SU-DHL-6 (cell line): Measurements from ENCODE around the gene RGS7.

Source experiments
- H2AFZ ChIP-seq: fragments of 200-600 bp; sonication (generic); 2 replicates; pipeline ENCODE4 v1.6.1; 2014; ENCODE audit warnings: low read depth, mild to moderate bottlenecking, moderate library complexity, mixed read lengths, antibody characterized with exemption, low read length; ENCODE audit not compliant: severe bottlenecking
- H3F3A ChIP-seq: fragments of 200-600 bp; shearing (Covaris generic); 2 replicates; pipeline ENCODE4 v1.6.0; 2016; ENCODE audit warnings: antibody characterized with exemption, mild to moderate bottlenecking; ENCODE audit not compliant: insufficient read depth
- H3K27ac ChIP-seq: fragments of 200-600 bp; sonication (generic); 2 replicates; pipeline ENCODE4 v1.5.1; 2016; ENCODE audit warnings: low read depth, mild to moderate bottlenecking, low read length, moderate library complexity, mixed read lengths
- H3K27me3 ChIP-seq: fragments of 200-600 bp; sonication (generic), shearing (Covaris generic); 2 replicates; pipeline ENCODE4 v1.6.0; 2014; ENCODE audit warnings: mild to moderate bottlenecking, low read length
- H3K36me3 ChIP-seq: fragments of 200-600 bp; sonication (generic); 2 replicates; pipeline ENCODE4 v1.6.1; 2014; ENCODE audit warnings: mild to moderate bottlenecking, low read length, mixed read lengths
- H3K4me2 ChIP-seq: fragments of 300-600, 200-600 bp; shearing (Covaris generic), sonication (generic); 2 replicates; pipeline ENCODE4 v1.6.0; 2014; ENCODE audit warnings: low read length, low read depth, mild to moderate bottlenecking; ENCODE audit not compliant: poor library complexity, severe bottlenecking
- H3K4me3 ChIP-seq: fragments of 200-600 bp; sonication (generic); 2 replicates; pipeline ENCODE4 v1.5.1; 2014; ENCODE audit warnings: antibody characterized with exemption, low read length, mild to moderate bottlenecking, mixed read lengths; ENCODE audit not compliant: insufficient read depth, poor library complexity, severe bottlenecking
- H3K79me2 ChIP-seq: fragments of 200-600 bp; sonication (generic); 2 replicates; pipeline ENCODE4 v1.6.1; 2014; ENCODE audit warnings: mild to moderate bottlenecking, low read length, moderate library complexity; ENCODE audit not compliant: insufficient read depth
- H3K9ac ChIP-seq: fragments of 200-600 bp; sonication (generic); 2 replicates; pipeline ENCODE4 v1.7.0; 2014; ENCODE audit warnings: mild to moderate bottlenecking, low read length
- H3K9me2 ChIP-seq: fragments of 200-600 bp; sonication (generic); replicated peaks from 2 replicates; pipeline ENCODE4 v1.6.1; 2014; ENCODE audit warnings: low read length; ENCODE audit not compliant: insufficient read depth
- H3K9me3 ChIP-seq: fragments of 200-600 bp; sonication (generic); 2 replicates; pipeline ENCODE4 v1.6.1; 2014; ENCODE audit warnings: low read length, mixed read lengths; ENCODE audit not compliant: insufficient read depth
- H4K20me1 ChIP-seq: fragments of 200-600 bp; sonication (generic); 2 replicates; pipeline ENCODE4 v1.6.1; 2014; ENCODE audit warnings: low read depth, mild to moderate bottlenecking, antibody characterized with exemption, low read length, moderate library complexity, mixed read lengths
- EZH2phosphoT487 ChIP-seq: fragments of 200-600 bp; sonication (generic), shearing (Covaris generic); conservative IDR thresholded peaks from 2 replicates; pipeline ENCODE4 v1.6.1; 2018; ENCODE audit warnings: mild to moderate bottlenecking, antibody characterized with exemption, low read length, moderate library complexity, mixed read lengths
- TF ChIP-seq, protein P1 (sequence below): fragments of 200-600 bp; sonication (generic); IDR thresholded peaks from one replicate; pipeline ENCODE4 v1.5.1; 2017; ENCODE audit warnings: antibody characterized with exemption, mild to moderate bottlenecking, low read length, moderate library complexity; ENCODE audit not compliant: insufficient read depth, poor library complexity, severe bottlenecking

Gene RGS7

DNA sequence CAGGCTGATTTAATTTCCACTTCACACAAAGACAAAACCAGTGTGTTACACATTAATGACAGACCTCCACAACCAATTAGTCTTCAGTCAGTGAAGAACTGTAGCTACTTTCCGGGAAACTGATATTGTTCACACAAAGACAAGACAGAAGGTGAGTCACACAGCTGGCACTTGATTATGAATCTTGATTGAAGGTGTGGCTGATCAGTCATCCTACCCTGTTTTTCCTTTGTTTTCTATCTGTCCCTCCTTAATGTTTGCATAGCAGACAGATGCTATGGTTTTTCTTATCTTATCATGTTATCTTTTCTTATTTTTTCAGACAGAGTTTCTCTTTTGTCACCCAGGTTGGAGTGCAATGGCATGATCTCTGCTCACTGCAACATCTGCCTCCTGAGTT lies 560.0 kb downstream of the RGS7 start:
- Histone ChIP-seq H2AFZ (no peak overlapping the region), H3K36me3 (no peaks in the 10 kb centered on the region), H3K4me2 (no peak overlapping the region), H3F3A (no peaks in the 10 kb centered on the region), H3K79me2 (no peaks in the 10 kb centered on the region), H3K27me3 (no peaks in the 10 kb centered on the region), H3K9me3 (no peaks in the 10 kb centered on the region), H3K27ac (no peak overlapping the region), H3K4me3 (no peak overlapping the region), H3K9me2 (no peaks in the 10 kb centered on the region), H4K20me1 (no peaks in the 10 kb centered on the region), H3K9ac (no peak overlapping the region)
- TF ChIP-seq EZH2phosphoT487, result no peak
- TF ChIP-seq, protein P1, sequence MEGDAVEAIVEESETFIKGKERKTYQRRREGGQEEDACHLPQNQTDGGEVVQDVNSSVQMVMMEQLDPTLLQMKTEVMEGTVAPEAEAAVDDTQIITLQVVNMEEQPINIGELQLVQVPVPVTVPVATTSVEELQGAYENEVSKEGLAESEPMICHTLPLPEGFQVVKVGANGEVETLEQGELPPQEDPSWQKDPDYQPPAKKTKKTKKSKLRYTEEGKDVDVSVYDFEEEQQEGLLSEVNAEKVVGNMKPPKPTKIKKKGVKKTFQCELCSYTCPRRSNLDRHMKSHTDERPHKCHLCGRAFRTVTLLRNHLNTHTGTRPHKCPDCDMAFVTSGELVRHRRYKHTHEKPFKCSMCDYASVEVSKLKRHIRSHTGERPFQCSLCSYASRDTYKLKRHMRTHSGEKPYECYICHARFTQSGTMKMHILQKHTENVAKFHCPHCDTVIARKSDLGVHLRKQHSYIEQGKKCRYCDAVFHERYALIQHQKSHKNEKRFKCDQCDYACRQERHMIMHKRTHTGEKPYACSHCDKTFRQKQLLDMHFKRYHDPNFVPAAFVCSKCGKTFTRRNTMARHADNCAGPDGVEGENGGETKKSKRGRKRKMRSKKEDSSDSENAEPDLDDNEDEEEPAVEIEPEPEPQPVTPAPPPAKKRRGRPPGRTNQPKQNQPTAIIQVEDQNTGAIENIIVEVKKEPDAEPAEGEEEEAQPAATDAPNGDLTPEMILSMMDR, result no peak

DNA sequence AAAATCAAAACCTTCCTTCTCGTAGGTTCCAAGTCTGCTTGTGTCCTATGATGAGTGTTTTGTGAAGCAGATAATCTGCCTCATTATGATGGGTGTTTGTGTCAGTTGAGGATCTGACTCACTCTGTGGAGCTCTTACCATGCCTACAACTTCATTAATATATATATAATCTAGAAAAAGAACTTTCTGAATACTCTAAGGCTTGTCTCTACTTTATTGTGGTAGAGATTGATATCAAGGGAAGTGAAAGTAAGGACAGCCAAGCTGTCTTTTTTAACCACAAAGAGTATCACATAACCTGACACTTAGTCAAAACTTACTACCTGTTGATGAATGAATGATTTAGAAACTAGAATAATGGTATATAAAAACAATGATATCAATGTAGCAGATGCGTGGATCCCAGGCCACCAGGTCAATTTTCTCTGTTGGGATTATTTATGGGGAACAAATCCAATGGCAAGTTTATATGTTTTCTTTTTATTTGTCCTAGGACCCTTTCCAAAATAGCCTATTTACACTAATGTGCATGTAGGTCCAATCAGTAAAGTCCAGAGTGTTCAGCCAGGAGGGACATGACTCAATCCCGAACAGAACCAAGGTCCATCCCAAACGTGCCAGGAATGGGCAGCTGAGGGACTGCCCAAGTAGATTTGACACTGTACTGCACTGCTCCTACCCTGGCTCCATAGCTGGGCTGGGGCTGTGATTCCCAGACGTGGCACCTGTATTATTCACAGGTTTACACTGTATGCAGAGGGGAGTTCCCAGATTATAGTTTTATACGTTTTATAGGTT lies 562.8 kb downstream of the RGS7 start:
- no peak overlapping the region for H3K27ac ChIP-seq
- H3K9me2 ChIP-seq, result no peaks in the 10 kb centered on the region
- no peaks in the 10 kb centered on the region for H4K20me1 ChIP-seq
- no peak for TF ChIP-seq EZH2phosphoT487
- TF ChIP-seq, protein P1, result no peak
- H2AFZ ChIP-seq, result no peak overlapping the region
- H3K4me2 ChIP-seq, result no peak overlapping the region
- no peak overlapping the region for H3K9ac ChIP-seq
- no peaks in the 10 kb centered on the region for H3F3A ChIP-seq
- H3K9me3 ChIP-seq, result no peaks in the 10 kb centered on the region
- no peaks in the 10 kb centered on the region for H3K36me3 ChIP-seq
- no peak overlapping the region for H3K4me3 ChIP-seq
- no peaks in the 10 kb centered on the region for H3K27me3 ChIP-seq
- H3K79me2 ChIP-seq, result no peaks in the 10 kb centered on the region

DNA sequence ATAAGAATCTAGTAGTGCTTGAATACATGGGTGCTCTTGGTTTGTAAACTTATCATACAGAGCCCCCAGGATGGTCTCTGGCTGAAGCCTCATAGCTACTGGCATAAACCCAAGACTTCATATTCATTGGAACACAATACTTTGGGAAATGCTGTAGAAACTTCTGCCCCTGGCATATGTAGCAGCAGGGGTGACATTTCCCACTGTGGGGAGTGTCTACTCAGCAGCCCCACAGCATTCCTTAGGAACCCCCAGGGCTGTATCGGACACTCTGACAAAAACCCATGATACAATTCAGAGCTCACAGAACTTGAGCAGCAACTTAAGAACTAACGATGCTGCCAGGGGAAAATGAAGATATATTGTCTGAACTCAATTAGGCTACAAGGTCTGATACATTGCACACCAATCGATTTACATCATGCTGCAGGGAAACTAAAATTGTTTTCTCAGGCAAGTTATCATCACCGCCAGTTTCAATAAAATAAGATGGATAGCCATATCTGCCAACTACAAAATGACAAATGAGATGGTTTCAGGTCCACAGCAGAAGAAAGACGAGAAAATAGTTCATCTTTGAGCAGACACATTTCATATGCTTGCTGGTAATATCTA lies 564.0 kb downstream of the RGS7 start:
- Histone ChIP-seq H2AFZ (no peak overlapping the region), H3K27ac (no peak overlapping the region), H3K9me3 (no peaks in the 10 kb centered on the region), H3K79me2 (no peaks in the 10 kb centered on the region), H3K9me2 (no peaks in the 10 kb centered on the region), H4K20me1 (no peaks in the 10 kb centered on the region), H3K9ac (no peak overlapping the region), H3F3A (no peaks in the 10 kb centered on the region), H3K27me3 (no peaks in the 10 kb centered on the region), H3K4me2 (no peak overlapping the region), H3K4me3 (no peak overlapping the region), H3K36me3 (no peaks in the 10 kb centered on the region)
- TF ChIP-seq, protein P1, result no peak
- no peak for TF ChIP-seq EZH2phosphoT487
